H54 (cell line): Measurements from ENCODE around the gene CLDN6.
A peak's percentile ranks its signal among the peaks of the same experiment; 100 is the strongest.

ENCODE experiments used
- DNase-seq: peaks from one replicate; pipeline ENCODE4 v3.0.0; 2011; ENCODE audit warnings: low spot score, mixed read lengths; ENCODE audit not compliant: insufficient read length
- FAIRE-seq: peaks from 3 replicates; lab custom pipeline; 2011; peaks lifted over from hg19 to GRCh38; lab: Jason Lieb, UNC
- POLR2A ChIP-seq: IDR thresholded peaks from 2 replicates; pipeline ENCODE4 v1.6.1; 2011; ENCODE audit warnings: low read depth, mild to moderate bottlenecking, low read length

Gene CLDN6

GRCh38 chr16:3017794-3018506 lies at the start of gene CLDN6:
Gene CLDN6 (minus strand): TSS chr16:3018183. CDS start chr16:3016021, 2,162 bp downstream.
- no peak for DNase-seq
- no peak for FAIRE-seq
- TF ChIP-seq POLR2A: no peak

GRCh38 chr16:3066440-3066748 lies 48.4 kb upstream of the CLDN6 start:
- DNase-seq (no peak), FAIRE-seq (no peak)
- TF ChIP-seq POLR2A: no peak

GRCh38 chr16:3065742-3066439 lies 47.9 kb upstream of the CLDN6 start:
- FAIRE-seq (no peak), DNase-seq (no peak)
- no peak for TF ChIP-seq POLR2A

GRCh38 chr16:3065069-3065741 lies 47.2 kb upstream of the CLDN6 start, which contains the start of gene IL32:
Gene IL32 (plus strand): TSS chr16:3065640. CDS start chr16:3065812, 172 bp downstream.
- no peak for FAIRE-seq

GRCh38 chr16:3063625-3064386 lies 45.8 kb upstream of the CLDN6 start:
- no peak for FAIRE-seq
- DNase-seq: no peak
- TF ChIP-seq POLR2A: no peak

More at GRCh38 chr16:3065069-3065741, 47.2 kb upstream of the CLDN6 start, which contains the start of gene IL32:
- no peak for TF ChIP-seq POLR2A
- DNase-seq: peak; percentile 94

- no peak for TF ChIP-seq POLR2A
- no peak for FAIRE-seq
- no peak for DNase-seq
These were observed 44.6 kb upstream of the CLDN6 start for GRCh38 chr16:3062553-3062952.

GRCh38 chr16:3060339-3061127 lies 42.5 kb upstream of the CLDN6 start:
- TF ChIP-seq POLR2A: no peak
- FAIRE-seq (no peak), DNase-seq (no peak)

GRCh38 chr16:3059723-3060242 lies 41.8 kb upstream of the CLDN6 start:
- DNase-seq (no peak), FAIRE-seq (no peak)
- no peak for TF ChIP-seq POLR2A

- peak; percentile 18; the same call in 1 of the 2 replicates for TF ChIP-seq POLR2A
- DNase-seq (peak; percentile 92), FAIRE-seq (no peak)
These were observed 41.2 kb upstream of the CLDN6 start for GRCh38 chr16:3059041-3059722.

GRCh38 chr16:3058139-3059030 lies 40.4 kb upstream of the CLDN6 start:
- TF ChIP-seq POLR2A: no peak
- FAIRE-seq (no peak), DNase-seq (no peak)
